H1 (cell line): ENCODE results near the gene BAIAP2L2. TPM values are rescaled to one million over a fixed set of nuclear protein-coding genes. Genes with fewer than 3 reads are reported as not detected.

ENCODE experiments used
- CTCF ChIA-PET: fragments of 300-600 bp; sonication (Branson Sonifier 250); formaldehyde crosslinking; loops from one replicate; lab custom pipeline; 2021; ENCODE audit not compliant: partially characterized antibody; lab: Charles Lee
- POLR2A ChIA-PET: fragments of 300-600 bp; sonication (Branson Sonifier 250); formaldehyde crosslinking; loops from one replicate; lab custom pipeline; 2021; ENCODE audit warnings: inconsistent platforms; ENCODE audit not compliant: partially characterized antibody; lab: Charles Lee
- DNase-seq, 2 experiments: peaks; one replicate each; pipeline versions ENCODE4 v3.0.0 to v3.0.0-alpha.2; 2010 to 2022; ENCODE audit warnings: low spot score in 2 of 2, low read depth in 1 of 2, mixed read lengths in 1 of 2
- FAIRE-seq: peaks from 2 replicates; lab custom pipeline; 2011; peaks lifted over from hg19 to GRCh38; lab: Jason Lieb, UNC
- H2AFZ ChIP-seq: 2 replicates; pipeline ENCODE4 v1.8.1; 2012; ENCODE audit warnings: low read length, inconsistent platforms
- H2AK5ac ChIP-seq: 2 replicates; pipeline ENCODE4 v1.6.1; 2013; ENCODE audit warnings: low read depth, low read length
- H2BK120ac ChIP-seq: replicated peaks from 2 replicates; pipeline ENCODE3; 2013; ENCODE audit warnings: low read depth, low read length, inconsistent platforms
- H2BK12ac ChIP-seq: 2 replicates; pipeline ENCODE4 v1.6.1; 2013; ENCODE audit warnings: low read depth, low read length
- H2BK15ac ChIP-seq: 2 replicates; pipeline ENCODE4 v1.6.1; 2013; ENCODE audit warnings: low read length
- H2BK20ac ChIP-seq: 2 replicates; pipeline ENCODE4 v1.6.1; 2013; ENCODE audit warnings: low read length
- H2BK5ac ChIP-seq: 2 replicates; pipeline ENCODE4 v1.6.1; 2013; ENCODE audit warnings: low read depth, low read length
- H3K14ac ChIP-seq: 2 replicates; pipeline ENCODE4 v1.6.1; 2013; ENCODE audit warnings: inconsistent platforms; ENCODE audit not compliant: insufficient read length
- H3K18ac ChIP-seq: 2 replicates; pipeline ENCODE4 v1.6.1; 2013; ENCODE audit warnings: low read length; ENCODE audit errors: extremely low read depth
- H3K23ac ChIP-seq: 2 replicates; pipeline ENCODE4 v1.6.1; 2013; ENCODE audit warnings: inconsistent platforms; ENCODE audit not compliant: insufficient read length
- H3K23me2 ChIP-seq: 2 replicates; pipeline ENCODE4 v1.6.1; 2013; ENCODE audit warnings: low read depth, low read length
- H3K27ac ChIP-seq: 2 replicates; pipeline ENCODE4 v1.6.1; 2011; ENCODE audit warnings: low read depth, low read length, inconsistent platforms
- H3K27me3 ChIP-seq, 4 experiments: replicated peaks in 1 of 4; 1 replicate in 1 of 4; 2 replicates in 3 of 4; pipeline versions ENCODE4 v1.6.1 to v1.8.1; 2011 to 2013; ENCODE audit warnings: low read length in 3 of 4, mild to moderate bottlenecking in 3 of 4, inconsistent platforms in 2 of 4, mixed read lengths in 2 of 4, moderate library complexity in 1 of 4; ENCODE audit not compliant: control insufficient read depth in 3 of 4, insufficient read depth in 3 of 4; ENCODE audit errors: extremely low read depth in 1 of 4
- H3K36me3 ChIP-seq, 4 experiments: 2 replicates each; pipeline versions ENCODE4 v1.6.1 to v1.8.1; 2011 to 2013; ENCODE audit warnings: mild to moderate bottlenecking in 4 of 4, low read length in 3 of 4, moderate library complexity in 2 of 4, control low read depth in 1 of 4, inconsistent platforms in 1 of 4; ENCODE audit not compliant: insufficient read depth in 4 of 4, control insufficient read depth in 2 of 4
- H3K4ac ChIP-seq: replicated peaks from 2 replicates; pipeline ENCODE3; 2013; ENCODE audit warnings: low read length, low read depth, mixed read lengths, inconsistent platforms; ENCODE audit not compliant: insufficient read length
- H3K4me1 ChIP-seq, 4 experiments: replicated peaks in 1 of 4; 1 replicate in 1 of 4; 2 replicates in 3 of 4; pipeline versions ENCODE4 v1.6.1 to v1.8.1; 2011 to 2013; ENCODE audit warnings: low read length in 3 of 4, inconsistent platforms in 2 of 4, mixed read lengths in 1 of 4; ENCODE audit not compliant: insufficient read depth in 4 of 4, control insufficient read depth in 3 of 4
- H3K4me2 ChIP-seq, 2 experiments: 2 replicates each; pipeline versions ENCODE4 v1.6.1 to v1.8.1; 2011 to 2013; ENCODE audit warnings: low read depth in 2 of 2, low read length in 2 of 2, control low read depth in 1 of 2, inconsistent platforms in 1 of 2, mild to moderate bottlenecking in 1 of 2; ENCODE audit not compliant: insufficient read depth in 1 of 2
- H3K4me3 ChIP-seq, 4 experiments: fragments of 200-600, 300-600 bp in 1 of 4; sonication (generic), shearing (Covaris generic), sonication (Bioruptor Twin) in 1 of 4; 2 replicates each; pipeline versions ENCODE4 v1.5.1 to v1.8.1; 2011 to 2016; ENCODE audit warnings: low read length in 4 of 4, low read depth in 3 of 4, control low read depth in 2 of 4, inconsistent platforms in 2 of 4, mild to moderate bottlenecking in 2 of 4, mixed read lengths in 1 of 4, moderate library complexity in 1 of 4; ENCODE audit not compliant: insufficient read depth in 2 of 4; ENCODE audit errors: extremely low read depth in 1 of 4
- H3K56ac ChIP-seq: replicated peaks from 2 replicates; pipeline ENCODE3; 2013; ENCODE audit warnings: low read depth, mild to moderate bottlenecking, mixed read lengths, low read length, inconsistent platforms; ENCODE audit not compliant: insufficient read length
- H3K79me1 ChIP-seq: 2 replicates; pipeline ENCODE4 v1.6.1; 2013; ENCODE audit warnings: low read depth, low read length, control low read depth
- H3K79me2 ChIP-seq, 2 experiments: 2 replicates each; pipeline versions ENCODE4 v1.6.1 to v1.8.1; 2012 to 2013; ENCODE audit warnings: low read length in 2 of 2, mild to moderate bottlenecking in 2 of 2, inconsistent platforms in 1 of 2; ENCODE audit not compliant: insufficient read depth in 2 of 2, control insufficient read depth in 1 of 2
- H3K9ac ChIP-seq, 4 experiments: replicated peaks in 1 of 4; 1 replicate in 1 of 4; 2 replicates in 3 of 4; pipeline versions ENCODE4 v1.6.1 to v1.8.1; 2011 to 2013; ENCODE audit warnings: low read depth in 3 of 4, low read length in 3 of 4, control low read depth in 2 of 4, mild to moderate bottlenecking in 2 of 4, moderate library complexity in 2 of 4, inconsistent platforms in 1 of 4; ENCODE audit errors: extremely low read depth in 1 of 4
- H3K9me3 ChIP-seq, 2 experiments: 2 replicates each; pipeline versions ENCODE4 v1.6.1 to v1.8.1; 2012 to 2013; ENCODE audit warnings: mild to moderate bottlenecking in 2 of 2, moderate library complexity in 2 of 2, control low read depth in 1 of 2, inconsistent platforms in 1 of 2, low read depth in 1 of 2, low read length in 1 of 2, mixed read lengths in 1 of 2; ENCODE audit not compliant: insufficient read depth in 2 of 2
- H4K20me1 ChIP-seq, 2 experiments: replicated peaks in 1 of 2; 2 replicates each; pipeline versions ENCODE3 to v1.8.1; 2011 to 2013; ENCODE audit warnings: inconsistent platforms in 2 of 2, low read length in 2 of 2, mild to moderate bottlenecking in 1 of 2; ENCODE audit not compliant: insufficient read depth in 2 of 2, control insufficient read depth in 1 of 2
- H4K5ac ChIP-seq: 2 replicates; pipeline ENCODE4 v1.6.1; 2013; ENCODE audit warnings: low read length, low read depth, mixed read lengths, inconsistent platforms; ENCODE audit not compliant: insufficient read length
- H4K8ac ChIP-seq: 2 replicates; pipeline ENCODE4 v1.8.0; 2013; ENCODE audit warnings: mild to moderate bottlenecking, moderate library complexity, low read length, inconsistent platforms; ENCODE audit not compliant: insufficient read depth; ENCODE audit errors: extremely low read depth
- H4K91ac ChIP-seq: replicated peaks from 2 replicates; pipeline ENCODE3; 2013; ENCODE audit warnings: low read length, mixed read lengths, inconsistent platforms; ENCODE audit not compliant: insufficient read length
- CEBPB ChIP-seq: IDR thresholded peaks from 2 replicates; pipeline ENCODE4 v1.6.1; 2012; ENCODE audit warnings: low read depth, low read length
- KDM4A ChIP-seq: IDR thresholded peaks from one replicate; pipeline ENCODE4 v1.7.1; 2012; ENCODE audit warnings: low read depth, mild to moderate bottlenecking, moderate library complexity, low read length, inconsistent platforms; ENCODE audit not compliant: severe bottlenecking
- NANOG ChIP-seq: IDR thresholded peaks from 2 replicates; pipeline ENCODE4 v1.6.1; 2011; ENCODE audit warnings: low read length, low read depth, mild to moderate bottlenecking, inconsistent platforms; ENCODE audit not compliant: insufficient read depth, poor library complexity, severe bottlenecking
- WGBS, 2 experiments: shearing (Covaris generic) in 1 of 2; methylation state at CpG; one replicate each; pipeline versions ENCODE4 v1.1.6 to v1.1.7; 2013 to 2015; ENCODE audit warnings: low lambda C conversion rate in 2 of 2, mixed read lengths in 2 of 2, inconsistent platforms in 1 of 2, low coverage in 1 of 2, missing lambda C conversion rate in 1 of 2; ENCODE audit not compliant: insufficient replicate concordance in 2 of 2, insufficient coverage in 1 of 2, insufficient read length in 1 of 2; ENCODE audit errors: extremely low coverage in 1 of 2, missing lambda C conversion rate in 1 of 2; 5-methylcytosine and 5-hydroxymethylcytosine counted together
- polyA plus RNA-seq, 7 experiments: library from polyadenylated mRNA; depleted of rRNA in 3 of 7; stranded (reverse) in 5 of 7; unstranded in 2 of 7; fragments of >200 nt in 5 of 7; fragments of 200-250 nt in 2 of 7; gene quantifications; 1 replicate in 5 of 7; 2 replicates in 1 of 7; 4 replicates in 1 of 7; pipeline versions ENCODE4 v1.2.1 to v1.2.3, GENCODE V29; 2011 to 2013; ENCODE audit warnings: missing spikeins in 2 of 7, mixed read lengths in 2 of 7
- total RNA-seq: library from RNA; stranded (reverse); fragmentation: NEBNext Ultra II Directional; extraction: Animal tissue kit (Norgen Biotek cat#: 25700); gene quantifications from 2 replicates; pipeline ENCODE4 v1.2.1, GENCODE V29; 2021
- TF ChIP-seq, protein P1 (sequence below): IDR thresholded peaks from 2 replicates; pipeline ENCODE4 v1.6.1; 2012; ENCODE audit warnings: inconsistent platforms

BAIAP2L2 gene
- total and polyA plus RNA-seq, 2 of the 8 experiments (the other 6 are each of a cell fraction or from before 2014, with no cell fraction given) = 5.4 to 10.0 TPM

DNA sequence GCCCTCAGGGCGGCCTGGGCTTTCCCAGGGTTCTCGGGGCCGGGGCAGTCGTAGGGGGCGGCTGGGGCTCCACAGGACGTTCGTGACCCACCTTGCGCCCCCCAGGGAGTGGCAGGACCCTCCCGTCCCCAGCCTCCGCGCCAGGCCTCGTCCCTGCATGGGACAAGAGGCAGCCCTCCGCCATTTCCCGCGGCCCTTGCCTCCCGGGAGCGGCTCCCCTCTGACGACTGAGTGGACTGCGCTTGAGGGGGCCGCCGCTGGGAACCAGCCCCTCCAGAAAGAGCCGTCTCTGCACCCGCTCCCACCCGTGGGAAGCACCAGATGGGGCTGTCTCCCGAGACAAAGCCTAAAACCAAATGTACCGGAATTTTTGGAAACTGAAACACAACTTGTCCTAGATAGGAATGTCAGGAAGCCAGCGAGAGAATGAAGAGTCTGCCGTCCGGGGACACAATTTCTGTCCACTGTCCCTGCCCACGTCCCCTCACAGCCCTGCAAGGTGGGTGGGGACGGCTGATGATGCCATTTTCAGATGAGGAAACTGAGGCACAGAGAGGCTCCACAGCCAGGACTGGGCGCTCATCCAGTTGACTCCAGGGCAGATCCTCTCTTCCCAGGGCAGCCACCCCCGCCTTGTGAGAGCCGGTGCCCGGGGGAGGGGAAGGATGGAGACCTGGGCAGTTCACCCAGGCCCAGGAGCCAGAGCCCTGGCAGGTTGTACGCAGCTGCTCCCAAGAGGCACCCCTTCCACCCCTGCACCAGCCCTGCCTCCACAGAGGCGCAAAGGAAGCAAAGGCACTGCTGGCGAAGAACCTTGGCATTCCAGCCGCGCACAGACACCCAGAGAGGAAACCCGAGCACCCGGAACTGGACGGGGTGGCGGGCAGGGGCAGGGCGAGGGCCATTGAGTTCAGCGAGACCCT is 71.3 kb downstream of the BAIAP2L2 start:
- ChIA-PET CTCF (no interaction called here), POLR2A (interaction anchor here (1.7 kb wide), 1 partner anchor 13 kb away, joined by 4 read pairs; no protein-coding TSS in a partner anchor)
- Histone ChIP-seq H3K27me3 (no peaks in the 10 kb centered on the region), H3K56ac (no peak overlapping the region), H2AK5ac (no peak overlapping the region), H3K23me2 (no peaks in the 10 kb centered on the region; the same call in 1 of the 2 replicates), H3K4me2 (no peak overlapping the region), H3K9ac (no peak overlapping the region), H4K5ac (no peak overlapping the region), H3K23ac (no peak overlapping the region), H3K4ac (no peak overlapping the region), H3K4me1 (peaks cover 0 to 14% (median 11%) of the 10 kb centered on the region in 4 experiments; a peak in 6 of 7 replicates), H2BK15ac (no peak overlapping the region), H3K18ac (no peak overlapping the region), H2AFZ (no peak overlapping the region), H3K4me3 (no peak overlapping the region), H3K79me2 (no peaks in the 10 kb centered on the region), H2BK120ac (no peak overlapping the region), H2BK20ac (no peak overlapping the region), H3K14ac (no peak overlapping the region), H4K8ac (no peak overlapping the region), H3K79me1 (no peaks in the 10 kb centered on the region), H3K27ac (no peak overlapping the region), H2BK5ac (no peak overlapping the region), H2BK12ac (no peak overlapping the region), H3K36me3 (no peaks in the 10 kb centered on the region), H3K9me3 (no peaks in the 10 kb centered on the region), H4K20me1 (no peaks in the 10 kb centered on the region), H4K91ac (no peak overlapping the region)
- no peak for DNase-seq
- no peak for FAIRE-seq
- TF ChIP-seq CEBPB = no peak
- no peak for TF ChIP-seq KDM4A
- TF ChIP-seq NANOG = no peak
- TF ChIP-seq, protein P1, sequence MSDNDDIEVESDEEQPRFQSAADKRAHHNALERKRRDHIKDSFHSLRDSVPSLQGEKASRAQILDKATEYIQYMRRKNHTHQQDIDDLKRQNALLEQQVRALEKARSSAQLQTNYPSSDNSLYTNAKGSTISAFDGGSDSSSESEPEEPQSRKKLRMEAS = no peak
- 90% methylated on average over 37 of the region's 46 CpGs; no CpG with 5 or more reads in 1 of the 2 experiments for WGBS, 2 experiments
